Panc1 (cell line): ENCODE measurements around the gene KCNMB2.

Experiments
- POLR2AphosphoS5 ChIP-seq: IDR thresholded peaks from 2 replicates; pipeline ENCODE4 v1.6.1; 2012; ENCODE audit warnings: mild to moderate bottlenecking, low read depth, low read length, moderate library complexity
- SIN3A ChIP-seq: IDR thresholded peaks from 2 replicates; pipeline ENCODE4 v1.6.1; 2012; ENCODE audit warnings: low read depth, mild to moderate bottlenecking, low read length, moderate library complexity, borderline replicate concordance; ENCODE audit not compliant: insufficient read depth
- TCF7L2 ChIP-seq: IDR thresholded peaks from 2 replicates; pipeline ENCODE4 v1.6.1; 2011; ENCODE audit warnings: mild to moderate bottlenecking, low read depth, low read length, inconsistent platforms
- TF ChIP-seq, protein P1 (sequence below): fragments of 450-650 bp; IDR thresholded peaks from 2 replicates; pipeline ENCODE4 v1.5.1; 2017; ENCODE audit warnings: mild to moderate bottlenecking
- TF ChIP-seq, protein P2 (sequence below), 2 experiments: IDR thresholded peaks; 2 replicates each; pipeline ENCODE4 v1.6.1; 2011 to 2012; ENCODE audit warnings: low read depth in 2 of 2, control low read depth in 1 of 2, low read length in 1 of 2, mild to moderate bottlenecking in 1 of 2, moderate library complexity in 1 of 2; ENCODE audit not compliant: insufficient read depth in 1 of 2

DNA sequence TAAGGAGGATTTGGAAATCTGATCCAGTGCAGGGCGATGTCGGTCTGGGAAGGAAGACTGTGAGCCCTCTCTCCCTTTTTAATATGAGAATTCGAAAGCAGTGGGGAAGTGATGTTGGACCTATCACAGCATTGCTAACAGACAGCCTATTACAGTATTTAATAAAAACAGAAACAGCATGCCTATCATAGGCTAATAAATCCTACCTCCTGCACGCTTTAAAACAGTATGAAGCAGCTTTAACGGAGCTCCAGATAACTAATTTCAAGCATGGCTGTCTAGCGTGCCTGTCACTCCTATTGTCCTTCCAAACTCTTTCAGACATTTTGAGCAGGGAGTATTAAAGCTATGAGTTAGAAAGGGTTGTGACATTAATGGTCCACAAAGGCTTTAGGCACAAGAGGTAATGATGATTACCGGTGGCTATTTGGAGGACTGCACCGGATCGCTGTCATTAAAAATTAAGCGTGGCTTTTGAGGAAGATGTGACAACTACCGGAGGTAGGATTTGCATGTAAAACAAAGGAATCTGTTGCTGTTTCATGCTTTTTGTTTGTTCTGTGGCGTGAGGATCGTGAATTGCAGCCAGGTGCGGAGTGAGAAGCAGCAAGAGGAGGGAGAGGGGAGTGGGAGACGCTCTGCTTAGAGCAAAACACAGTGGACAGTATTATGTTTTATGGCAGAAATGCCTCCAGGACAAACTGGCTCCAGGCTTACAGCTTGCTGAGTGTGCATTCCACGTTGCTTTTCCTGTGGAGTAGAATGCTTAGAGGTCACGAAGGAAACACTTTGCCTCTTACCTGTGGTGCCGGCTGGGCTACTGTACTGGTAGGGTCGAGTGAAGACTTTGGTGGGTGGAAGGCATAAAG is at the start of gene KCNMB2:
- TF ChIP-seq, protein P1, sequence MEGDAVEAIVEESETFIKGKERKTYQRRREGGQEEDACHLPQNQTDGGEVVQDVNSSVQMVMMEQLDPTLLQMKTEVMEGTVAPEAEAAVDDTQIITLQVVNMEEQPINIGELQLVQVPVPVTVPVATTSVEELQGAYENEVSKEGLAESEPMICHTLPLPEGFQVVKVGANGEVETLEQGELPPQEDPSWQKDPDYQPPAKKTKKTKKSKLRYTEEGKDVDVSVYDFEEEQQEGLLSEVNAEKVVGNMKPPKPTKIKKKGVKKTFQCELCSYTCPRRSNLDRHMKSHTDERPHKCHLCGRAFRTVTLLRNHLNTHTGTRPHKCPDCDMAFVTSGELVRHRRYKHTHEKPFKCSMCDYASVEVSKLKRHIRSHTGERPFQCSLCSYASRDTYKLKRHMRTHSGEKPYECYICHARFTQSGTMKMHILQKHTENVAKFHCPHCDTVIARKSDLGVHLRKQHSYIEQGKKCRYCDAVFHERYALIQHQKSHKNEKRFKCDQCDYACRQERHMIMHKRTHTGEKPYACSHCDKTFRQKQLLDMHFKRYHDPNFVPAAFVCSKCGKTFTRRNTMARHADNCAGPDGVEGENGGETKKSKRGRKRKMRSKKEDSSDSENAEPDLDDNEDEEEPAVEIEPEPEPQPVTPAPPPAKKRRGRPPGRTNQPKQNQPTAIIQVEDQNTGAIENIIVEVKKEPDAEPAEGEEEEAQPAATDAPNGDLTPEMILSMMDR, result no peak
- no peak for TF ChIP-seq POLR2AphosphoS5
- TF ChIP-seq TCF7L2, result no peak
- TF ChIP-seq, protein P2, sequence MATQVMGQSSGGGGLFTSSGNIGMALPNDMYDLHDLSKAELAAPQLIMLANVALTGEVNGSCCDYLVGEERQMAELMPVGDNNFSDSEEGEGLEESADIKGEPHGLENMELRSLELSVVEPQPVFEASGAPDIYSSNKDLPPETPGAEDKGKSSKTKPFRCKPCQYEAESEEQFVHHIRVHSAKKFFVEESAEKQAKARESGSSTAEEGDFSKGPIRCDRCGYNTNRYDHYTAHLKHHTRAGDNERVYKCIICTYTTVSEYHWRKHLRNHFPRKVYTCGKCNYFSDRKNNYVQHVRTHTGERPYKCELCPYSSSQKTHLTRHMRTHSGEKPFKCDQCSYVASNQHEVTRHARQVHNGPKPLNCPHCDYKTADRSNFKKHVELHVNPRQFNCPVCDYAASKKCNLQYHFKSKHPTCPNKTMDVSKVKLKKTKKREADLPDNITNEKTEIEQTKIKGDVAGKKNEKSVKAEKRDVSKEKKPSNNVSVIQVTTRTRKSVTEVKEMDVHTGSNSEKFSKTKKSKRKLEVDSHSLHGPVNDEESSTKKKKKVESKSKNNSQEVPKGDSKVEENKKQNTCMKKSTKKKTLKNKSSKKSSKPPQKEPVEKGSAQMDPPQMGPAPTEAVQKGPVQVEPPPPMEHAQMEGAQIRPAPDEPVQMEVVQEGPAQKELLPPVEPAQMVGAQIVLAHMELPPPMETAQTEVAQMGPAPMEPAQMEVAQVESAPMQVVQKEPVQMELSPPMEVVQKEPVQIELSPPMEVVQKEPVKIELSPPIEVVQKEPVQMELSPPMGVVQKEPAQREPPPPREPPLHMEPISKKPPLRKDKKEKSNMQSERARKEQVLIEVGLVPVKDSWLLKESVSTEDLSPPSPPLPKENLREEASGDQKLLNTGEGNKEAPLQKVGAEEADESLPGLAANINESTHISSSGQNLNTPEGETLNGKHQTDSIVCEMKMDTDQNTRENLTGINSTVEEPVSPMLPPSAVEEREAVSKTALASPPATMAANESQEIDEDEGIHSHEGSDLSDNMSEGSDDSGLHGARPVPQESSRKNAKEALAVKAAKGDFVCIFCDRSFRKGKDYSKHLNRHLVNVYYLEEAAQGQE (IDR thresholded peaks at IDR 0.05; ENCODE audit: insufficient read depth in 1 of 2, low read depth in 2 of 2, low read length in 1 of 2), result no peak
- no peak for TF ChIP-seq SIN3A
